Suppressor macrophage (primary cell): ENCODE results near the gene AK1.

Source experiments
- DNase-seq, 4 experiments: peaks; one replicate each; pipeline ENCODE4 v3.0.0-alpha.2; 2020 to 2022

AK1 gene

DNA sequence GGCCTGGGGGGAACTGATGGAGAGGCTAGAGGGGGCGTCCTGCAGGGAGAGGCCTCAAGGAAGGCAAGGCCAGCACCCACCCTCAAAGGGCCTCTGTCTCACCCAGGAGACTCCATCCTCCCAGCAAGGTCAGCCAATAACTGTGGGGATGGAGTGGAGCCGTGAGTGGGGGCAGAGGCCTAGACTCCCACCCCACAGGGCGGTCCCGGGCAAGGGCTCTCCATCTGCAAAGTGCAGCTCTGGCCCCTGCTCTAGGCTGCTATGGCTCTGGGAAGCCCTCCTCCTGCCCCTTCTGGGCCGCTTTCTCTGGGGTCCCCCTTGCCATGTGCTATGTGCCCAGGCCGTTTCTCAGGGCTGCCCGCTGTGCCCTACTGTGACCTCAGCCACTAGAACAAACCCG lies 60.7 kb downstream of the AK1 start:
- DNase-seq, result no peak
